BE2C (cell line): ENCODE results near the gene HPSE2.

ENCODE experiments used
- DNase-seq: peaks from one replicate; pipeline ENCODE4 v3.0.0-alpha.2; 2020
- H3K27me3 ChIP-seq: fragments of 250-450 bp; sonication (Bioruptor Pico); 2 replicates; pipeline ENCODE4 v1.5.1; 2020; ENCODE audit warnings: mild to moderate bottlenecking
- H3K36me3 ChIP-seq: fragments of 250-450 bp; sonication (Bioruptor Pico); 2 replicates; pipeline ENCODE4 v1.5.1; 2020; ENCODE audit warnings: mild to moderate bottlenecking
- H3K4me1 ChIP-seq: fragments of 250-450 bp; sonication (Bioruptor Pico); 2 replicates; pipeline ENCODE4 v1.5.1; 2020
- H3K4me3 ChIP-seq: 2 replicates; pipeline ENCODE4 v1.5.1; 2011; ENCODE audit warnings: low read depth, low read length
- H3K9me3 ChIP-seq: fragments of 250-450 bp; sonication (Bioruptor Pico); 2 replicates; pipeline ENCODE4 v1.5.1; 2020
- CTCF ChIP-seq: IDR thresholded peaks from 2 replicates; pipeline ENCODE4 v1.5.1; 2012; ENCODE audit warnings: mild to moderate bottlenecking, low read depth, low read length

Gene HPSE2

GRCh38 chr10:98429320-98430072, 806.2 kb downstream of the HPSE2 start:
- no peak overlapping the region for H3K4me3 ChIP-seq
- H3K4me1 ChIP-seq = no peaks in the 10 kb centered on the region
- DNase-seq = no peak
- no peaks in the 10 kb centered on the region for H3K27me3 ChIP-seq
- no peaks in the 10 kb centered on the region for H3K36me3 ChIP-seq
- no peak for TF ChIP-seq CTCF
- no peaks in the 10 kb centered on the region for H3K9me3 ChIP-seq

- no peak for DNase-seq
- H3K4me3 ChIP-seq = no peak overlapping the region
- H3K36me3 ChIP-seq = no peaks in the 10 kb centered on the region
- no peaks in the 10 kb centered on the region for H3K4me1 ChIP-seq
- H3K27me3 ChIP-seq = no peaks in the 10 kb centered on the region
- TF ChIP-seq CTCF = no peak
- H3K9me3 ChIP-seq = no peaks in the 10 kb centered on the region
Measured at GRCh38 chr10:98427011-98427515, 808.6 kb downstream of the HPSE2 start.

- no peaks in the 10 kb centered on the region for H3K27me3 ChIP-seq
- no peaks in the 10 kb centered on the region for H3K36me3 ChIP-seq
- peak; percentile 83 for TF ChIP-seq CTCF
- peak; percentile 59 for DNase-seq
- no peak overlapping the region for H3K4me3 ChIP-seq
- peaks cover 5% of the 10 kb centered on the region for H3K4me1 ChIP-seq
- H3K9me3 ChIP-seq = no peaks in the 10 kb centered on the region
Measured at GRCh38 chr10:98425511-98426352, 809.9 kb downstream of the HPSE2 start.

- no peaks in the 10 kb centered on the region for H3K9me3 ChIP-seq
- H3K27me3 ChIP-seq = no peaks in the 10 kb centered on the region
- DNase-seq = no peak
- TF ChIP-seq CTCF = no peak
- H3K4me1 ChIP-seq = peaks cover 6% of the 10 kb centered on the region
- no peaks in the 10 kb centered on the region for H3K36me3 ChIP-seq
- H3K4me3 ChIP-seq = no peak overlapping the region
Measured at GRCh38 chr10:98424295-98425254, 811.1 kb downstream of the HPSE2 start.

- no peaks in the 10 kb centered on the region for H3K9me3 ChIP-seq
- H3K4me1 ChIP-seq = peaks cover 6% of the 10 kb centered on the region
- no peak overlapping the region for H3K4me3 ChIP-seq
- DNase-seq = no peak
- H3K27me3 ChIP-seq = no peaks in the 10 kb centered on the region
- no peak for TF ChIP-seq CTCF
- no peaks in the 10 kb centered on the region for H3K36me3 ChIP-seq
Measured at GRCh38 chr10:98423691-98424120, 811.9 kb downstream of the HPSE2 start.
